Right lobe of liver (tissue), 6 donors: ENCODE measurements around the gene RASSF10. TPM values are rescaled to one million over a fixed set of nuclear protein-coding genes. Genes with fewer than 3 reads are reported as not detected.
A peak's percentile ranks its signal among the peaks of the same experiment; 100 is the strongest.

ENCODE experiments used
- ATAC-seq, 4 donors: fragments of 200-7000 bp; cut with Tn5 transposase; one replicate each; pipeline ENCODE4 v1.9.1; 2020; ENCODE audit warnings: mild to moderate bottlenecking in 4 of 4, moderate library complexity in 4 of 4
- DNase-seq, 3 donors: peaks; one replicate each; pipeline ENCODE4 v3.0.0-alpha.2; 2020
- H3K27ac ChIP-seq, 3 donors: fragments of 200-600 bp; one replicate each; pipeline ENCODE4 v1.8.0; 2022
- H3K27me3 ChIP-seq, 2 donors: fragments of 200-600 bp; one replicate each; pipeline ENCODE4 v1.8.0; 2022
- H3K36me3 ChIP-seq, 4 donors: fragments of 200-600 bp; sonication (generic) in 1 of 4; one replicate each; pipeline versions ENCODE4 v1.5.1 to v1.8.0; 2017 to 2022; ENCODE audit warnings: control low read depth in 1 of 4
- H3K4me1 ChIP-seq, 4 donors: fragments of 200-600 bp; sonication (generic) in 1 of 4; one replicate each; pipeline versions ENCODE4 v1.5.1 to v1.8.0; 2017 to 2022; ENCODE audit warnings: control low read depth in 1 of 4
- H3K4me3 ChIP-seq, 3 donors: fragments of 200-600 bp; one replicate each; pipeline ENCODE4 v1.8.0; 2022
- H3K9me3 ChIP-seq, 4 donors: fragments of 200-600 bp; sonication (generic) in 1 of 4; one replicate each; pipeline versions ENCODE4 v1.5.1 to v1.8.0; 2017 to 2022; ENCODE audit warnings: control low read depth in 1 of 4
- CTCF ChIP-seq, 4 donors: fragments of 200-600 bp in 3 of 4; fragments of 450-650 bp in 1 of 4; IDR thresholded peaks; one replicate each; pipeline versions ENCODE4 v1.5.1 to v1.8.0; 2016 to 2022; ENCODE audit warnings: antibody characterized with exemption in 4 of 4, mild to moderate bottlenecking in 2 of 4
- POLR2A ChIP-seq: fragments of 450-650 bp; IDR thresholded peaks from one replicate; pipeline ENCODE4 v1.6.1; 2017; ENCODE audit warnings: antibody characterized with exemption, mild to moderate bottlenecking
- WGBS: methylation state at CpG from one replicate; pipeline ENCODE4 v1.1.6; 2018; ENCODE audit warnings: low coverage, low lambda C conversion rate; ENCODE audit not compliant: insufficient coverage; ENCODE audit errors: missing lambda C conversion rate; 5-methylcytosine and 5-hydroxymethylcytosine counted together
- intact Hi-C, 2 donors: fragments of 100-400 bp; cut with DNase I; formaldehyde crosslinking; loops; one replicate each; pipeline versions ENCODE4 v1.11.2 to v1.14.1; 2022
- total RNA-seq, 6 experiments: library from RNA; depleted of rRNA in 2 of 6; stranded (reverse); fragments of >200 nt in 2 of 6; fragmentation: NEBNext Ultra II Directional in 3 of 6; extraction: Animal tissue kit (Norgen Biotek cat#: 25700) in 3 of 6; gene quantifications; one replicate each; pipeline versions ENCODE4 v1.1.0 to v1.2.4, GENCODE V29; 2016 to 2023
- donor health status: DM: no; HTN: yes; CAD: no.
- donor health status: DM: no; HTN: no; CAD: no.
- donor health status: DM: no; HTN: no; CAD: no.
- donor health status: DM: no; HTN: yes; CAD: no.
- donor health status: DM: no; HTN: yes; CAD: no.

The RASSF10 gene
- total RNA-seq, 6 experiments from 2014 or later, result 0.11 to 0.49 TPM; not detected in 4

GRCh38 chr11:12963792-12964536 is 45.2 kb upstream of the RASSF10 start:
- intact Hi-C loops, result loop anchor here (5.0 to 10.0 kb wide), 2 partner anchors 188 to 191 kb away; no protein-coding TSS in a partner anchor
- TF ChIP-seq POLR2A (no peak), CTCF (IDR thresholded peaks at IDR 0.05) (peak; percentile 80 to 89 (median 86))
- H3K9me3 ChIP-seq, result no peaks in the 10 kb centered on the region
- H3K27me3 ChIP-seq, result no peaks in the 10 kb centered on the region
- no peak overlapping the region for H3K27ac ChIP-seq
- DNase-seq, result peak; percentile 51 to 67 (median 63)
- no peak overlapping the region for H3K4me3 ChIP-seq
- no peaks in the 10 kb centered on the region for H3K4me1 ChIP-seq
- ATAC-seq, result peak; percentile 90 to 93 (median 92)
- WGBS, result 7% methylated on average over 13 of the region's 13 CpGs
- no peaks in the 10 kb centered on the region for H3K36me3 ChIP-seq

GRCh38 chr11:12964650-12965049 is 44.5 kb upstream of the RASSF10 start:
- intact Hi-C loops, result loop anchor here (5.0 to 10.0 kb wide), 2 partner anchors 188 to 190 kb away; no protein-coding TSS in a partner anchor
- no peaks in the 10 kb centered on the region for H3K4me1 ChIP-seq
- TF ChIP-seq POLR2A (no peak), CTCF (IDR thresholded peaks at IDR 0.05) (no peak)
- H3K9me3 ChIP-seq, result no peaks in the 10 kb centered on the region
- DNase-seq (no peak), ATAC-seq (no peak)
- 46% methylated on average over 3 of the region's 7 CpGs for WGBS
- no peaks in the 10 kb centered on the region for H3K36me3 ChIP-seq
- H3K4me3 ChIP-seq, result no peak overlapping the region
- no peaks in the 10 kb centered on the region for H3K27me3 ChIP-seq
- H3K27ac ChIP-seq, result no peak overlapping the region

- Histone ChIP-seq H3K9me3 (no peaks in the 10 kb centered on the region), H3K27me3 (no peaks in the 10 kb centered on the region), H3K4me1 (no peaks in the 10 kb centered on the region), H3K27ac (no peak overlapping the region), H3K36me3 (no peaks in the 10 kb centered on the region), H3K4me3 (no peak overlapping the region)
- ATAC-seq, result no peak
- TF ChIP-seq POLR2A (no peak), CTCF (IDR thresholded peaks at IDR 0.05) (no peak)
- 82% methylated on average over 4 of the region's 5 CpGs for WGBS
- intact Hi-C loops, result loop anchor here in 1 of 2 donors (10.0 kb wide), 1 partner anchor 189 kb away; no protein-coding TSS in a partner anchor
- no peak for DNase-seq
These were observed 43.1 kb upstream of the RASSF10 start for GRCh38 chr11:12966002-12966401.

GRCh38 chr11:12968101-12968500 is 41.0 kb upstream of the RASSF10 start:
- TF ChIP-seq POLR2A (no peak), CTCF (IDR thresholded peaks at IDR 0.05) (no peak)
- ATAC-seq (no peak), DNase-seq (no peak)
- intact Hi-C loops, result loop anchor here in 1 of 2 donors (10.0 kb wide), 1 partner anchor 187 kb away; no protein-coding TSS in a partner anchor
- Histone ChIP-seq H3K4me3 (no peak overlapping the region), H3K27ac (no peak overlapping the region), H3K36me3 (no peaks in the 10 kb centered on the region), H3K4me1 (no peaks in the 10 kb centered on the region), H3K27me3 (no peaks in the 10 kb centered on the region), H3K9me3 (no peaks in the 10 kb centered on the region)
- whole genome bisulfite sequencing, result 74% methylated on average over 1 of the region's 1 CpG
